ENCODE data around the gene ZNF319.

- no peak for TF ChIP-seq CTCF (IDR thresholded peaks at IDR 0.05; ENCODE audit: low read length)
- TF ChIP-seq EZH2phosphoT487 (IDR thresholded peaks at IDR 0.05; ENCODE audit: low read length) = no peak
These were observed 18.3 kb upstream of the ZNF319 start for GRCh38 chr16:58018803-58019202.
